Astrocyte of the cerebellum (primary cell): Measurements from ENCODE around the gene ALX3.
A peak's percentile ranks its signal among the peaks of the same experiment; 100 is the strongest.

Experiments
- DNase-seq: peaks from one replicate; pipeline ENCODE4 v3.0.0-alpha.2; 2011; ENCODE audit warnings: low read depth
- H3K4me3 ChIP-seq: 2 replicates; pipeline ENCODE4 v1.5.1; 2011; ENCODE audit warnings: mild to moderate bottlenecking, low read depth, low read length, moderate library complexity
- in situ Hi-C: cut with HindIII; loops from 2 replicates; pipeline ENCODE4 v1.10.0; 2017; ENCODE audit warnings: low sequenced_read_pairs
- TF ChIP-seq, protein P1 (sequence below): IDR thresholded peaks from 2 replicates; pipeline ENCODE4 v1.5.1; 2012; ENCODE audit warnings: low read length, low read depth, moderate library complexity, mild to moderate bottlenecking; ENCODE audit errors: missing control alignments

ALX3 gene

GRCh38 chr1:110021285-110021684 lies 49.2 kb downstream of the ALX3 start:
- in situ Hi-C loops = loop anchor here (25.0 kb wide), 1 partner anchor 234 kb away; no protein-coding TSS in a partner anchor
- no peak for DNase-seq
- TF ChIP-seq, protein P1, sequence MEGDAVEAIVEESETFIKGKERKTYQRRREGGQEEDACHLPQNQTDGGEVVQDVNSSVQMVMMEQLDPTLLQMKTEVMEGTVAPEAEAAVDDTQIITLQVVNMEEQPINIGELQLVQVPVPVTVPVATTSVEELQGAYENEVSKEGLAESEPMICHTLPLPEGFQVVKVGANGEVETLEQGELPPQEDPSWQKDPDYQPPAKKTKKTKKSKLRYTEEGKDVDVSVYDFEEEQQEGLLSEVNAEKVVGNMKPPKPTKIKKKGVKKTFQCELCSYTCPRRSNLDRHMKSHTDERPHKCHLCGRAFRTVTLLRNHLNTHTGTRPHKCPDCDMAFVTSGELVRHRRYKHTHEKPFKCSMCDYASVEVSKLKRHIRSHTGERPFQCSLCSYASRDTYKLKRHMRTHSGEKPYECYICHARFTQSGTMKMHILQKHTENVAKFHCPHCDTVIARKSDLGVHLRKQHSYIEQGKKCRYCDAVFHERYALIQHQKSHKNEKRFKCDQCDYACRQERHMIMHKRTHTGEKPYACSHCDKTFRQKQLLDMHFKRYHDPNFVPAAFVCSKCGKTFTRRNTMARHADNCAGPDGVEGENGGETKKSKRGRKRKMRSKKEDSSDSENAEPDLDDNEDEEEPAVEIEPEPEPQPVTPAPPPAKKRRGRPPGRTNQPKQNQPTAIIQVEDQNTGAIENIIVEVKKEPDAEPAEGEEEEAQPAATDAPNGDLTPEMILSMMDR = no peak
- H3K4me3 ChIP-seq = no peak overlapping the region

DNA sequence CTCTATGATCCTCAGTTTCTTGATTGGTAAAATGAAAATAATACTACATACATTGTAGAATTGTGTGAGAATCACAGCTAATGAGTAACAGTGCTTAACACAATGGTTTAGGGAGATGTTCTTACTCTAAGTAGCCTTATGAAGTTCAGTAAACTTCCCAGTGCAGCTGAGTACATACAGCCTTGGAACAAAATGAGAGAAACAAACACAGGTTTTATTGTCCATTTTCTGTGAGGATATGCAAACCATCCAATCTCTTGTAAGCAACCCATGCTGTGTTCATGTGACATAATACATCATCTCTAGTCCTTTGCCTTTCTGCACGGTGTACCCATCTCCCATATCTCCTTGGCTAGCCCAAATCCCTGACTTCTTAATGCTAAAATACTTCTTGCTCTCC lies 50.7 kb downstream of the ALX3 start:
- no peak for DNase-seq
- H3K4me3 ChIP-seq = no peak overlapping the region
- TF ChIP-seq, protein P1 = no peak
- in situ Hi-C loops = loop anchor here (25.0 kb wide), 1 partner anchor 232 kb away; no protein-coding TSS in a partner anchor

GRCh38 chr1:110018396-110018795 lies 52.1 kb downstream of the ALX3 start:
- no peak overlapping the region for H3K4me3 ChIP-seq
- no peak for DNase-seq
- in situ Hi-C loops = loop anchor here (25.0 kb wide), 1 partner anchor 231 kb away; no protein-coding TSS in a partner anchor
- TF ChIP-seq, protein P1 = no peak

GRCh38 chr1:110017792-110018191 lies 52.7 kb downstream of the ALX3 start:
- TF ChIP-seq, protein P1 = no peak
- in situ Hi-C loops = loop anchor here (25.0 kb wide), 1 partner anchor 230 kb away; no protein-coding TSS in a partner anchor
- H3K4me3 ChIP-seq = no peak overlapping the region
- DNase-seq = no peak

DNA sequence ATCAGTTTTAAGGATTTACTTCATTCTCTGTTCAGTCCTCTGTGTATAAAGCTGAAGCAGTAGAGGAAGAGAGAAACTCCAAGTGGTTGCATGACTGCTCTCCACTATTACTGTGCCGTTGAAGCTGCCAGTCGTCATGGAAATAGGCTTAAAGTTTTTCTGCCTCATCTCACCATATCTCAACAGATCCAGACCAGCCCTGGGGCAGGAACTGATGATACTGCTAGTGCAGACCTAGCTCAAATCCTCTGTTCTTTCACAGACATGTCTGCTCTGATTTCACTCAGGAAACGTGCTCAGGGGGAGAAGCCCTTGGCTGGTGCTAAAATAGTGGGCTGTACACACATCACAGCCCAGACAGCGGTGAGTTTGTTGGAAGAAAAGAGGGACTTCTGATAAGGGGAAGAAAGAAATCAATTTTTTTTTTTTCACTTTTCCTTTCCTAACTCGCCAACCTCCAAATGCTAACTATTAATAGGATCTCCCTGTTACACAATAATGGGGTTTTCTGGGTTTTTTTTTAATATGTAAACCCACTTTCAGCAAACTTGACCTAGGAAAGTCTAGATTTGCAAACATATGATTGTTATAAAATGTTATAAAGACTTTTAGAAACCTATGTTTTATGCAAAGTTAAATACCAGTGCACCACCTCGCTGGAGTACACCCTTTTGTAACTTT lies 58.2 kb downstream of the ALX3 start:
- DNase-seq = no peak
- no peak overlapping the region for H3K4me3 ChIP-seq
- in situ Hi-C loops = loop anchor here (25.0 kb wide), 1 partner anchor 225 kb away; no protein-coding TSS in a partner anchor
- TF ChIP-seq, protein P1 = no peak

DNA sequence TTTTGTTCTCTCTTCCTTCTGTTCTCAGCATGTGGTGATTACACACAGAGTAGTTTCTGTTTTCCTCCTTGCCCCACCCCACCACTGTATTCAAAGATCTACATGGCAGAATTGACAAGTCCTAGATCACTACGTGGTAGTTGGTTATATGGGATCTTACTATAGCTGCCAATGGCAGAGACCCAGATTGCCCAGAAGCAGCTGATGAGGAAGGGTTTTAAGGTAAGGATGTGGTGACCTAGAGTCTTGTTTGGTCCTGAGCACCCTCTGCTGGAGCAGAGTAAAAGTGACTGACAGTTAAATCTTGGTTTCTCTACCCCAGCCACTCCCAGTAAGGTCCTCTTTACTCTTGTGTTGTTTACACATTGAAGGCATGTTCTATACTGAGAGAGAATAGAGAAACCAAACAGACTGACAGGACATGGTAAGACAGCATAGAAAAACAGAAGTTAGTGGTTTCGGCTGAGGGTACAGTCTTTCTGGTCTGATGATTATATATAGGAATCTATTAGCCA lies 58.9 kb downstream of the ALX3 start:
- DNase-seq = peak; percentile 48
- TF ChIP-seq, protein P1 = peak; percentile 68
- in situ Hi-C loops = loop anchor here (25.0 kb wide), 1 partner anchor 224 kb away; no protein-coding TSS in a partner anchor
- no peak overlapping the region for H3K4me3 ChIP-seq
